Measurements from ENCODE around the gene TRIM37.

The TRIM37 gene

DNA sequence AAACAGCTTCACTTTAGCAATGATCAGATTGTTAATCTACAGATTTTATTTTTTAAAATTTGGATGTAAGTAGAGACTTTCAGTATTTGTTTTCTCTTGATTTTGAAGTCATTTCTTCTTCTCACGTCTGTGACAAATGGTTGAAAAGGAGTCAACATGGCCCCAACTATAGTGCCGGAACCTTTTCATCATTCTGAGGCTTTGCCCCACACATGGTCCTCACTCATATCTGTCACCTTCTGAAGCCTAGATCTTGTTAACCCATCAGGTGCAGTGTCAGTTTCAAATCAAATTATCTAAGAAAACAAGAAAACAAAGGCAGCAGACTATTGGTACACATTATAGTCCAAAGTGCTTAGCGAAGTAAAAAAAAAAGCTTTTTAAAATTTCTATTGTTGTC lies 124.1 kb downstream of the TRIM37 start:
- in situ Hi-C loops (cut with HindIII; ENCODE audit: low sequenced_read_pairs): no loop called here
- no peak overlapping the region for H3K4me3 ChIP-seq (ENCODE audit: low read depth, low read length)
- no peak for DNase-seq (ENCODE audit: low read depth, low spot score)
- TF ChIP-seq, protein P1, sequence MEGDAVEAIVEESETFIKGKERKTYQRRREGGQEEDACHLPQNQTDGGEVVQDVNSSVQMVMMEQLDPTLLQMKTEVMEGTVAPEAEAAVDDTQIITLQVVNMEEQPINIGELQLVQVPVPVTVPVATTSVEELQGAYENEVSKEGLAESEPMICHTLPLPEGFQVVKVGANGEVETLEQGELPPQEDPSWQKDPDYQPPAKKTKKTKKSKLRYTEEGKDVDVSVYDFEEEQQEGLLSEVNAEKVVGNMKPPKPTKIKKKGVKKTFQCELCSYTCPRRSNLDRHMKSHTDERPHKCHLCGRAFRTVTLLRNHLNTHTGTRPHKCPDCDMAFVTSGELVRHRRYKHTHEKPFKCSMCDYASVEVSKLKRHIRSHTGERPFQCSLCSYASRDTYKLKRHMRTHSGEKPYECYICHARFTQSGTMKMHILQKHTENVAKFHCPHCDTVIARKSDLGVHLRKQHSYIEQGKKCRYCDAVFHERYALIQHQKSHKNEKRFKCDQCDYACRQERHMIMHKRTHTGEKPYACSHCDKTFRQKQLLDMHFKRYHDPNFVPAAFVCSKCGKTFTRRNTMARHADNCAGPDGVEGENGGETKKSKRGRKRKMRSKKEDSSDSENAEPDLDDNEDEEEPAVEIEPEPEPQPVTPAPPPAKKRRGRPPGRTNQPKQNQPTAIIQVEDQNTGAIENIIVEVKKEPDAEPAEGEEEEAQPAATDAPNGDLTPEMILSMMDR (IDR thresholded peaks at IDR 0.05; ENCODE audit: low read depth, low read length): no peak

DNA sequence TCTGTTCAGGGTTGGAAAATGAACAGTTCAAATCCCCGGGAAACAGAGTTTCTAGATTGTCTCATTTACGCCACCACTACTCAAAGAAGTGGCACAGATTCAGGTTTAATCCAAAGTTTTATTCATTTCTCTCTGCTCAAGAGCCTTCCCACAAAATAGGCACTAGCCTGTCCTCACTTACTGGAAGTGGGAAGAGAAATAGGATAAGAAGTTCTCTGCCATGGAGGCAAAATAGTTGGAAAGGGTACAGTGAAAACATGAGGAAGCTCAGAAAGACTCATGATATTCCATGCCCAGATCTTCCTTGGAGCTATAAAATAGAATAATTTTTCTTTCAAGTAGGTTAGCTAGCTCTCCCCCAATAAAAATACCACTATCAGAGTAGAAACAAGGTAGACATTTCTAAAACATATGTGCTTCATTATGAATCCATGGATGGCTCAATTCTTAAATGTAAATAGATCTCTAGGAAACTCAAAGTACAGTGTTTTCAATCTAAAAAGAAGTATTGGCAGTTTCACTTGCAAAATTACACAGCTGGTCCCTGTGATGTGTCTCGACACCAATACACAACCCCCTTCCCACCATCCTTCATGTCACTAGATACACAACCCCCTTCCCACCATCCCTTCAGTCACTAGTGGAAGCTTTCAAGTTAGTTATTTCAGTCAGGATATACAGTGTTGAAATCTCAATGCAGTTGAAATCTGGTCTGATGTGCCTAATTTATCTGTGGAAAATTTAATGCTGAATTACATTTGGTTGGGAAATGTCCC lies 125.8 kb downstream of the TRIM37 start:
- in situ Hi-C loops (cut with HindIII; ENCODE audit: low sequenced_read_pairs): no loop called here
- DNase-seq (ENCODE audit: low read depth, low spot score): no peak

DNA sequence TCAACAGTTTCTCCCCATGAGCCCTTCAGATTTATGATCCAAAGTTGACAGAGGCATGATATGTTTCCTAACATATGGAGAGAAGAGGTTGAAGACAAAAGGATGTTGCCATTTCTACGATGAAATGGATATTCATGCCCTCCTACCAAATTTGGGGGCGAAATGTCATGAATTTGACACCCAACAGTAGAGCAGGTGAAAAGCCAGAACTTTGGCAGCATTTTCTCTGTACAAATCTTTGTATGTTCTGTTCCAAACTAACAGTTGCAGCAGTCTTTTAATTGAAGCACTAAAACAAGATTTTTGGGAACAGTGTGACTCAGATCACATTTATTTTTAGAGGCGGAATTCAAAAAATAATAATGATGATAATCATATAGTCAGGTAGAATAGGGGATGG lies 130.1 kb downstream of the TRIM37 start:
- TF ChIP-seq, protein P1 (IDR thresholded peaks at IDR 0.05; ENCODE audit: low read depth, low read length): no peak
- no peak for DNase-seq (ENCODE audit: low read depth, low spot score)
- H3K4me3 ChIP-seq (ENCODE audit: low read depth, low read length): no peak overlapping the region
- in situ Hi-C loops (cut with HindIII; ENCODE audit: low sequenced_read_pairs): no loop called here

More for the DNA sequence above, 125.8 kb downstream of the TRIM37 start:
- no peak overlapping the region for H3K4me3 ChIP-seq (ENCODE audit: low read depth, low read length)
- TF ChIP-seq, protein P1 (IDR thresholded peaks at IDR 0.05; ENCODE audit: low read depth, low read length): no peak

DNA sequence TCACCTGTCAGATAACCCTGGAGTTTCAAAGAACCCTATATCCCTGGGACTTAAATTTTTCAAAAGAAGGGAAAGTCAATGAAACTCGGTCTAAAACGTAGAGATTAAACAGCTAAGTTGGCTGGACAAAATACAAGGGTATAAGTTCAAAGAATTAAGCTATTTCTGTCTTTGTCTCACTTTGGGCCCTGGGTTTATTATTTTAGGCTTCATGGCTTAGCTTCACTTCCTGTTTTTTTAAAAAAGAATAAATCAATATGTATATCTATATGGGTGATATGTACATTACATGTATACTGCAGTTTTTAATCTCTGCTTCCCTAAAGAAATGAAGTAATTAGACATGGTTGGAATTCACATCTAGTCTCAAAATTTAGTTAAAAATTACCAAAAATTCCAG lies 132.3 kb downstream of the TRIM37 start:
- no peak overlapping the region for H3K4me3 ChIP-seq (ENCODE audit: low read depth, low read length)
- TF ChIP-seq, protein P1 (IDR thresholded peaks at IDR 0.05; ENCODE audit: low read depth, low read length): no peak
- no peak for DNase-seq (ENCODE audit: low read depth, low spot score)
- in situ Hi-C loops (cut with HindIII; ENCODE audit: low sequenced_read_pairs): no loop called here

DNA sequence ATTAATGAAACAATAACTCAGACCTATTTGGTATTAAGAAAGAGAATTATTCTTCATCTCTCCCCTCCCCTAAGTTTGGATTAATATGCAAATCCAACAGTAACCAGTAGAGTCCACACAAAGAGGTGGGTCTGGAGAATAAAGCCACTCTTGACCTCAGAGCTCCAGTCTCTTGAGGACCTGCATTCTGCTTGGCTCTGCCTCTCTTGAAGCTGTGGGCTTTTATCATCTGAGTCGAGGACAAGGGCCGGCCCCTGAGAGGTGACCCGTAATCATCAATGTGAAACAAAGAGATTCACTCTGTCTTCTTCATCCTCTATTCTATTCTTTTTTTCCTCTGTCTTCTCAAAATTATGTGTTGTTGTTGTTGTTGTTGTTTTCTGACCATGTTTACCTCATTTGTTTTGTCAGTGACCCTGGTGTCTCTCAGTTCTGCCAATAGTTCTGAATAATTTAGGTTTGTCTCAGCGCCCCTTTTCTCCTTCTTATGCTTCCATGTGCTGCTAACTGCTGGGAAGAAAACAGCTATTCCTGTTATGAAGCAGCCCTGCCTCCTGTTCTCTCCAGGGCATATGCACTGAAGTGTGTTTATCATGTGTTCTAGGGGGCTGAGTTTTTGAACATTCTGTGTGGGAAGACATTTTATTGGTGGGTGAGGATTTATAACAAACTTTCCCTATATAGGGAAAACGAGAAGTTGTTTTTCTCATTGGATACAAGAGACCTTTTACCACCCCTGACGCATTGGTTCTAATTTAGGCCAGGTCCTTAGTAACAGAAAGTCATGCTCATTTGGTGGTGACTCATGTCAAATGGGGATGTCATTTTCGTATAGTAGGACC lies 135.8 kb downstream of the TRIM37 start:
- in situ Hi-C loops (cut with HindIII; ENCODE audit: low sequenced_read_pairs): no loop called here
- TF ChIP-seq, protein P1 (IDR thresholded peaks at IDR 0.05; ENCODE audit: low read depth, low read length): no peak
- no peak overlapping the region for H3K4me3 ChIP-seq (ENCODE audit: low read depth, low read length)
- DNase-seq (ENCODE audit: low read depth, low spot score): peak; percentile 29

DNA sequence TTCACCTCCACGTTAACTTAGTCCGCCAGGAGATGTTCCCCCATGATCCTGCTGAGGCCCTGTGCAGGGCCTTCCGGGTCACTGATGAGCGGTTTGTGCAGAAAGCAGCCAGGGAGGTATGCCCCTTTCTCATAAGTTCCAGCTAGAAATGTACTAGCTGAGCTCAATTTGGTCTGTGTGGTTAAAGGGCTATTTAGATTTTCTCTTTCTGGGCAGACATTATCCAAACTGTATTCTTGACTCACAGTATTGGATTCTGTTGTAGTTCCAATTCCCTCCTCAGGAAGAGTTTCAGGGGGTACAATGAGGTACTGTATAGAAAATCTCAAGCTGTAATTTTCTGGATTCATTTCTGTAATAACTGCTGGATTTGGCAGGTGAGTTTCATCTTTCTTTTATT lies 137.1 kb downstream of the TRIM37 start:
- in situ Hi-C loops (cut with HindIII; ENCODE audit: low sequenced_read_pairs): no loop called here
- H3K4me3 ChIP-seq (ENCODE audit: low read depth, low read length): no peak overlapping the region
- TF ChIP-seq, protein P1 (IDR thresholded peaks at IDR 0.05; ENCODE audit: low read depth, low read length): no peak
- DNase-seq (ENCODE audit: low read depth, low spot score): peak; percentile 45
